Glutamatergic neuron (in vitro differentiated cells): Measurements from ENCODE around the gene COPS2. TPM values are rescaled to one million over a fixed set of nuclear protein-coding genes. Genes with fewer than 3 reads are reported as not detected.

Experiments
- DNase-seq: peaks from one replicate; pipeline ENCODE4 v3.0.0; 2022
- H3K27ac Mint-ChIP-seq: one replicate; pipeline ENCODE4 v1.8.0; 2020; ENCODE audit warnings: mild to moderate bottlenecking, mixed read lengths, inconsistent platforms; ENCODE audit not compliant: unreplicated experiment
- H3K27me3 Mint-ChIP-seq: one replicate; pipeline ENCODE4 v1.8.0; 2020; ENCODE audit warnings: mild to moderate bottlenecking, moderate library complexity, mixed read lengths, inconsistent platforms; ENCODE audit not compliant: unreplicated experiment
- H3K36me3 Mint-ChIP-seq: one replicate; pipeline ENCODE4 v1.8.0; 2020; ENCODE audit warnings: mild to moderate bottlenecking, mixed read lengths, inconsistent platforms; ENCODE audit not compliant: unreplicated experiment
- H3K4me1 Mint-ChIP-seq: one replicate; pipeline ENCODE4 v1.8.0; 2020; ENCODE audit warnings: mild to moderate bottlenecking, low read depth, mixed read lengths, inconsistent platforms; ENCODE audit not compliant: unreplicated experiment
- H3K4me3 Mint-ChIP-seq: one replicate; pipeline ENCODE4 v1.8.0; 2020; ENCODE audit warnings: mild to moderate bottlenecking, mixed read lengths, inconsistent platforms; ENCODE audit not compliant: unreplicated experiment
- H3K9me3 Mint-ChIP-seq: one replicate; pipeline ENCODE4 v1.8.0; 2020; ENCODE audit warnings: mild to moderate bottlenecking, moderate library complexity, mixed read lengths, inconsistent platforms; ENCODE audit not compliant: unreplicated experiment
- total RNA-seq: library from RNA; stranded (reverse); fragmentation: NEBNext Ultra II Directional; extraction: Animal tissue kit (Norgen Biotek cat#: 25700); gene quantifications from one replicate; pipeline ENCODE4 v1.2.1, GENCODE V29; 2021; ENCODE audit not compliant: unreplicated experiment
- TF ChIP-seq, protein P1 (sequence below): fragments of 200-600 bp; sonication (generic); IDR thresholded peaks from one replicate; pipeline ENCODE4 v1.5.0; 2021; ENCODE audit not compliant: partially characterized antibody, unreplicated experiment

Gene COPS2
- total RNA-seq, 1 donor from 2014 or later: 71.8 TPM

DNA sequence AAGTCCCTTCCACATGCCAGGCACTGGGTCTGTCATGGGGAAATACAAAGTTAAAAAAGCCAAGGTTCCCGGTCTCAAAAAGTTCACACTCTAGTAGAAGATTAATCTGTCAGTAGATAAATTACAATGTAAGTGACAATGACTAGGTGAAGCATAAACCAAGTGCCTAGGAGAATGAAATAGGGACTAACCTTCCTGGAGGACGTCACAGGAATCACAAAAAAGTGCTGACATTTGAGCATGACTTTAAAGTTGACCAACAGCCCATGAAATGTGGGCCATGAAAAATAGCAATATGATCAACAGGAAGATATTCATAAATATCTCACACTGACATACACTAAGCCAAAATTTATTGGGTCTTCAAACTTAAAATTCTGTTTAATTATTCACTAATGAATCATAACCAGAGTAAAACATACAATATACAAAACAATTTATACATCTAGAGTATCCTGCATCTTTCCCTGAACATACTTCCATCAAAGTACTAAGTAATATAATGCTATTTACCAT lies 20.0 kb downstream of the COPS2 start:
- no peaks in the 10 kb centered on the region for H3K9me3 Mint-ChIP-seq
- no peaks in the 10 kb centered on the region for H3K27me3 Mint-ChIP-seq
- H3K36me3 Mint-ChIP-seq: no peaks in the 10 kb centered on the region
- H3K4me1 Mint-ChIP-seq: no peaks in the 10 kb centered on the region
- no peak overlapping the region for H3K27ac Mint-ChIP-seq
- TF ChIP-seq, protein P1, sequence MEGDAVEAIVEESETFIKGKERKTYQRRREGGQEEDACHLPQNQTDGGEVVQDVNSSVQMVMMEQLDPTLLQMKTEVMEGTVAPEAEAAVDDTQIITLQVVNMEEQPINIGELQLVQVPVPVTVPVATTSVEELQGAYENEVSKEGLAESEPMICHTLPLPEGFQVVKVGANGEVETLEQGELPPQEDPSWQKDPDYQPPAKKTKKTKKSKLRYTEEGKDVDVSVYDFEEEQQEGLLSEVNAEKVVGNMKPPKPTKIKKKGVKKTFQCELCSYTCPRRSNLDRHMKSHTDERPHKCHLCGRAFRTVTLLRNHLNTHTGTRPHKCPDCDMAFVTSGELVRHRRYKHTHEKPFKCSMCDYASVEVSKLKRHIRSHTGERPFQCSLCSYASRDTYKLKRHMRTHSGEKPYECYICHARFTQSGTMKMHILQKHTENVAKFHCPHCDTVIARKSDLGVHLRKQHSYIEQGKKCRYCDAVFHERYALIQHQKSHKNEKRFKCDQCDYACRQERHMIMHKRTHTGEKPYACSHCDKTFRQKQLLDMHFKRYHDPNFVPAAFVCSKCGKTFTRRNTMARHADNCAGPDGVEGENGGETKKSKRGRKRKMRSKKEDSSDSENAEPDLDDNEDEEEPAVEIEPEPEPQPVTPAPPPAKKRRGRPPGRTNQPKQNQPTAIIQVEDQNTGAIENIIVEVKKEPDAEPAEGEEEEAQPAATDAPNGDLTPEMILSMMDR: no peak
- H3K4me3 Mint-ChIP-seq: no peak overlapping the region
- DNase-seq: no peak

GRCh38 chr15:49134683-49135341 lies 20.6 kb downstream of the COPS2 start:
- DNase-seq: no peak
- Mint-ChIP-seq H3K4me3 (no peak overlapping the region), H3K27ac (no peak overlapping the region), H3K4me1 (no peaks in the 10 kb centered on the region), H3K9me3 (no peaks in the 10 kb centered on the region), H3K36me3 (no peaks in the 10 kb centered on the region), H3K27me3 (no peaks in the 10 kb centered on the region)
- TF ChIP-seq, protein P1: no peak

DNA sequence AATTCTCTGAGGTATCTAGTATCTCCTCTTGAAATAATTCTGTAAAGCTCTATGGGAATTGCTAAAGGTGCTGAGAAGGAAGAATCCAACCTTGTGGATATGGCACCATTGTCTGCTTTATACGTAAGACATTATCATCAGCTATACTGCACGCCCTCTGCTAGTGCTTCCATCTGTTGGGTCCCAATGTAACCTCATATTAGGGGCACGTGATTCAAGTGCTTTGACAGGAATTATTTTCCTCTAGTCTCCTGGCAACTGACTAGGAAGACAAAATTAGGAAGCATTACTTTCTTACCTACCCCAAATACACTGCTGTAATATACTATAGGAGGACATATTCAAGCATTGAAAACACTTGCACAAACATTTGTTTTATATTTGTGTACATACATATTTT lies 24.0 kb downstream of the COPS2 start:
- Mint-ChIP-seq H3K36me3 (no peaks in the 10 kb centered on the region), H3K4me1 (no peaks in the 10 kb centered on the region), H3K27me3 (no peaks in the 10 kb centered on the region), H3K4me3 (no peak overlapping the region), H3K27ac (peak overlapping the region; percentile 43), H3K9me3 (no peaks in the 10 kb centered on the region)
- TF ChIP-seq, protein P1: no peak
- no peak for DNase-seq

DNA sequence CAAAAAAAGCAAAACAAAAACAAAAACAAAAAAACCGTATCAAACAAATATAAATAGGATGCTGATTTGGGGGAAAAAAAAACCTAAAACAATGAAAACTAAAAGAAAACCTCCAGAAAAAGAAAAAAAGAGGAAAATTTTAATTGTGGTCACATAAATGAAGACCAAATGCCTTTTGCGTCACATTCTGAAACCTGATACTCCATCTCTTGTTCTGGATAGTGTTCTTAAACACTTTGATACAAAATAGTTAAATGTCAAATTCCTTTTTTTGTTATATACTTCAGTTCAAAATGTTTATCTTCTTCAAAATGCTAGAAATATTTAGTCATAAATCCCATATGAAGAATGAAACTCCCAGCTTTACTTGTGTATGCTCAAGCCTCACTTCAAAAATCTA lies 31.0 kb downstream of the COPS2 start:
- DNase-seq: no peak
- Mint-ChIP-seq H3K4me1 (no peaks in the 10 kb centered on the region), H3K9me3 (no peaks in the 10 kb centered on the region), H3K27me3 (no peaks in the 10 kb centered on the region), H3K27ac (no peak overlapping the region), H3K4me3 (no peak overlapping the region), H3K36me3 (no peaks in the 10 kb centered on the region)
- TF ChIP-seq, protein P1: no peak

DNA sequence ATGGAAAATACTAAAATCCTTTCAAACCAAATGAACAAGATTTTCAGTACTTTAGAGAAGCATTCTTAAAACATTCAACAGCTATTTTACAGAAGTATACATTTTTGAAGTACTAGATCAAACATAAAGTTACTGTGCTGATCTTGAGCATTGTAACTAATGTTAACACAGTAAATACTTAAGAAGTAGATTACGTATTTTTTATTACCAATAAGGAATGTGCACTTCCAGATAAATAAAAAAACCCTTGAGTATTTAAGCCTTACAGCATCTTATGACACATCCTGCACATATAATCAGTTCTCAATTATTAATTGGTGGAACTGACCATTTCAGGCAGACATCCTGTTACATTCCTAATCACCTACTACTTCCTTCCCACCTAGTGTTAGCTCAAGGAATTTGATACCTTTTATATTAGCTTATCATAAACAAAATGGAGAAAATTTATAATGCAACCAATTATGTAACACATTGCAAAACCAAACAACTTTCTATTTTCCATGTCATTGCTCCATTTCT lies 32.8 kb downstream of the COPS2 start:
- H3K9me3 Mint-ChIP-seq: no peaks in the 10 kb centered on the region
- no peaks in the 10 kb centered on the region for H3K4me1 Mint-ChIP-seq
- H3K36me3 Mint-ChIP-seq: no peaks in the 10 kb centered on the region
- TF ChIP-seq, protein P1: no peak
- DNase-seq: no peak
- H3K27me3 Mint-ChIP-seq: no peaks in the 10 kb centered on the region
- no peak overlapping the region for H3K4me3 Mint-ChIP-seq
- no peak overlapping the region for H3K27ac Mint-ChIP-seq
